NCI-H2196 (cell line): Measurements from ENCODE around the gene DNHD1.

Experiments
- DNase-seq: peaks from one replicate; lab custom pipeline; 2025; ENCODE audit not compliant: unreplicated experiment; lab: John Stamatoyannopoulos, UW

DNHD1 gene

DNA sequence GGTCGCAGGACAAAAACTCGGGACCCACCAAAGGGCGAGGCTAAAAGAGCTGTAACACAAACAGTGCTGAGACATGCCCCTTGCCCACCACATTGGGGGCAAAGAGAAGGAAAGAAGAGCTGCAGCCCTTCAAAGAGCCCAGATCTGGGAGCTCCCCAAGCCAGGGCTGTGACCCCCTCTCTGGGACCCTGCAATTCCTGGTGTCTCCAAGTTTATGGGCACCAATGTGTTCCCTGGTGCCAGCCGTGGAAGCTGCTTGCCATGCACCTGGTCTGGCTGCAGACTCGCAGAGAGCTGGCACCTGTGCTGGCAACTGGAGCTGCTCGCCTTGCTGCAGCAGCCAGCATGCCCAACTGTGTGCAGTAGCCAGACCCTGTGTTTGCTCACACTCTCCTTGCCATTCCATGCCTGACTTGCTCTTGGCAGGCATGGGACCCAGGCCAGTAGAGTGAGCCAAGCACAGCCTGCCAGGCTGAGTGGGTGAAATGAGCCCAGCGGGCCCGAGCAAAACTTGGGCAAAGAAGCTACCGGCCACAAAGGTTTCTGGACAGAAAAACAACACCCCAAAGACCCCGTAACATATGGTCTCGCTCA is 90.4 kb downstream of the DNHD1 start:
- peak; percentile 83 for DNase-seq

- no peak for DNase-seq
Observed at GRCh38 chr11:6588018-6588417, 90.9 kb downstream of the DNHD1 start.

DNA sequence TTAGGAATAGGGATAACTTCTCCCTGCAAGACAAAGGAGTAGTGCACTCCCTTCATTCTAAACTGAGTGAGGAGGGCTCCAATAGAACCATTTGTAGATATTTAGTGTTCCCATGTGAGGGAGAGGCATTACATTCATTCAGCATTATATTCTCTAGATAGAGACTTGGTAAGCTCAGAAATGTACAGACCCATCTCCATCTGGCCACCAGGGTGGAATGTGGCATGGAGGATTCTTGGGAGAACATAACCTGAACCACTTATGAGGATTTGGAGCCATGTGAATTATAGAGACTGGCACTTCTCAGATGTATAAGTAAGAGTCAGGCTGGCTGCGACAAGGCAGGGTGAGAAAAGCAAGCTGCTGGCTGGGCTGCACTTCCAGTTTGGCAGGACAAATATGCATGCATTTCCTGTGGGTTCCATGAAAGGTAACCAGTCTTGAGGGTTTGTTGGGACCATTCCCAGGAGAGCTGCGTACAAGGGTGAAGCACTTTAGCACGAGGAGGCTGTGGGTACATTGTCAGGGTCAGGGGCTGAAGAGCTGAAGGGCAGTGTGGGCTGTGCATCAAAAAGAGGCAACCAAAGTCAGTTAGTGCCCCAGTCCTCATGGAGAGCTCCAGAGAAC is 97.2 kb downstream of the DNHD1 start:
- DNase-seq, result no peak

DNA sequence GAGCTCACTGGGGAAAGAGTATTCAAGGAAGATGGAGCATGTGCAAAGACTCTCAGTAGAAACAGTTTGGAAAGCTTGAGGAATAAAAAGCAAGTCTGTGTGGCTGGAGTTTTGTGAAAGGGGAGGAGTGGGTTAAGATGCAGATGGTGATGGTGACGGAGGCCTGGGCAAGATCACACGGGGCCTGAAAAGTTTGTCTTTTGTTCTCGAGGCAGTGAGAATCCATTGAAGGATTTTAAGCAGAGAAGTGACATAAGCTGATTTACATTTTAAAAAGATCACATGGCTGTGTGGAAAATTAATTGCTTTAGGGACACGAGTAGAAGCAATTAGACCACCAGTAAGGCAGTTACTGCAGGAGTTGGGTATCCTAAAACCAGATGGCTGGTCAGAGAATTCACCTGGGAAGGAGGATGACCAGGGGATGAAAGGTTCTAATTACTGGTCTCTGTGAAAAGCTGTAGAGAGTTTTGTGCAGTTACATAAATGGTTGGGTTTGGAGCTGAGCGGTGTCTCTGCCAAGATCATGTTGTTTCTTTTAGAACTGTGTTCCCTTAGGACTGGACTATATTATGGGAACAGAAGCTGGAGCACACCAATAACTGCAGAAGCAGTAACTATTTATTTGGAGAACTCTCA is 99.3 kb downstream of the DNHD1 start:
- no peak for DNase-seq

DNA sequence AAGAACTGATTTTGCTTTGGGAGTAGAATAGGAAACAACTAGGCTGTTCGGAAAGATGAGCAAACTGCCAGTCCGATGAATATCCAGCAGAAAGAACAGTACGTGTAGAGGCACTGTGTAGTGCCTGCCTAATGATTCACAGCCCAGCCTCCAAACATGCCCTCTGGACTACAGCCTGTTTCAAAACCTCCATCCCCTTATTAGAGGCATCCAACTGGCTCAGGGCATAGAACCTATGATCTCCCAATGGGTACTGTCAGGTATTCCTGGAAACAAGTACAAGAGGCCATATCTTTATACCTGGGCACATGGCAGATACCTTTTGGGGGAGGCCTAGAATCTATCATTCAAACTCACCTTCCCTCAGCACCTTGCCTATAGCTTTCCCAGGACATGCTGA is 101.5 kb downstream of the DNHD1 start:
- no peak for DNase-seq

DNA sequence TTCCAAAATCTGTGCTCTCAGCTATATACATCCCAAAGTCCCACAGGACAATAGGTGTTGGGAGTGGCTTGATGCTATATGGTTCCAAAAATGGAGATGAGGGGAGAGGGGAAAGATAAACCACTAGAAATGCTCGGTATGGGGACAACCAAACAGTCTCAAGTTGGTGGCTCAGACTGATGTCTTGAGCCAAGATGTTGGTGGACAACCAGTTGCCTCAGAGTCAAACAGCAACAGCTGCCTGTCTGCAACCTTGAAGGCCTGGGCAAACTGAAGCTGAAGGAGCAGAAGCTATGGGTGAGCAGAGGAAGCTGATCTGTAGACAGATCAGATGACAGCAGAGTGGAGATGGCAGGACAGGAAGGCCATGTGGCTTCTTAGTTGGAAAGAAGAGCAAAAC is 102.4 kb downstream of the DNHD1 start:
- no peak for DNase-seq

DNA sequence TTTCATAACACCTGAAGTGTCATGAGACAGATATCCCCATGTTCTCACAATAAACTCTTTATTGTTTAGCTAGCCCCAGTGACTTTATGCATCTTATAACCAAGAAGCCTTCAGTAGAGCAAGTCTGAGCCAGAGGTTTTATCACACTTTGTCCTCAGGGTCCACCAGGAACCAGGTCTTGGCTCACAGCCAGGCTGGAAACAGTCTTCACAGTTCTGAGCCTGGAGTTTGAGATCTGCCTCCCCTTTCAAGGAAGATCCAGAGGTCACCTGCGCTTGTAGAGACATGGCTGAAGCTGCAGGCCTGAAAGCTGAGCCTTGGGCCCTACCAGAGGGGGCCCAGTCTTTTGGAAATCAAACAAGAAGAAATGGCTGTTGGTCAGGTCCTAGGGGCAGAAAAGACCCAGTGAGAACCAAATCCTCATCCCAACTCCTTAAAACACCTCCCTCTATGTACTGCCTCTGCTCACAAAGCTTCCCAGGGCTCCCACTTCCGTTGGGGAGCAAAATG is 102.9 kb downstream of the DNHD1 start:
- no peak for DNase-seq

DNA sequence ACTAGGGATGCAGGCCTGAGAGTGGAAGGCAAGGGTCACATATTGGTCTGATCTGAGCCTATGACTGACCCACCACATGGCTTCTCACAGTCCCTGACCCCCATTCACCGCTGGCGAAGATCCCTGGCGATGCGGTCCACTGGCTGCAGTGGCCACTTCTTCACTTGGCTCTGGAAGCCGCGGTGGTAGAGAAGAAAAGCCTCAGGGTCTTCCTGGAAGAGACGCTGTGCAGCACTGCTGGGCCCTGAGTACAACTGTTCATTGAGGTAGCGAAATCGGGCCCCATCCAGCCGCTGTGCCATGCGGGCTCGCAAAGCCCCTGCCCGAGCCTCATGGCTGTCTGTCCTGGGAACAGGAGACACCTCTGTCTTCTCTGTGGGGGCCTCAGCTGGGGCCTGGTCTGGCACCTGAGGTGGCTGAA is 104.0 kb downstream of the DNHD1 start:
- no peak for DNase-seq

DNA sequence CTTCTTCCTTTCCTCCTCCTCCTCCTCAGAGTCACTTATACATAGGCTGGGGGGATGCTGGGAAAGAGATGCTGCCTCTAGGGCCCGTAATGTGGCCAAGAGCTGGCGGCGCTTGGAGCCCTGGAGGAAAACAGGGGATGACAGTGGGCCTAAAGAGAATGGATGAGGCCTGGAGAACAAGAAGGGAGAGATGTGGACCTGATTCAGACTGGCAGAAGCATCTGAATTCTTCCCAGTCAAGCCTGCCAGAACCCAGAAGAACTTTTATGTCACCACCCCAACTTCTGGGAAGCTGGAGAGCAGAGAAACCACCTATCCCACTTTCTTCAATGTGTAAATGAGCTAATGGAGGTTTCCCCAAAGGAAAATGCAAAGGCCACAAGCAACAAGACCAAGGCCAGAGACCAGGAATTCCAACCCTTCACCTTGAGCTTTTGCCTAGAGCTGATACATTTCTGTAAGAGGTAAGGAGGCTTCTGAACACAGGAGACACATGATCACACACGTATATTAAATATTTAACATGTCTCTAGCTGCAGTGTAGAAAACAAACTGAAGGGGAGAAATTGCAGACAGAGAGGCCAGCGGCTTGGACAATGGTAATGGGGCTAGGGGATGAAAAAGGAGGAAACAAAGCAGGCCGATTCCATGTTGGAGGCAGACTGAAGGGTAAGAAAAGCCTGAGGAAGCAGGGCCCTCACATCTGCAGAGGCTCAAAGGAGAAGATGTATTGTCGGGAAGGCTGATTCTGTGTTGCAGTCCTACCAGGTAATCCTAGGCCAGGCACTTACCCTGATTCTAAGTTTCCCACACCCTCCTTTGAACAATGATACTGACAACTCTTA is 105.2 kb downstream of the DNHD1 start:
- DNase-seq, result no peak

- DNase-seq, result peak; percentile 92
Observed at GRCh38 chr11:6603287-6604080, 106.4 kb downstream of the DNHD1 start, which contains the start of the genes ILK and RRP8. ILK (plus strand) TSS chr11:6603774; CDS start chr11:6604272, 498 bp downstream. RRP8 (minus strand) TSS chr11:6603616; CDS start chr11:6603502, 114 bp downstream.

GRCh38 chr11:6604081-6604626 is 107.1 kb downstream of the DNHD1 start:
- peak; percentile 15 for DNase-seq

DNA sequence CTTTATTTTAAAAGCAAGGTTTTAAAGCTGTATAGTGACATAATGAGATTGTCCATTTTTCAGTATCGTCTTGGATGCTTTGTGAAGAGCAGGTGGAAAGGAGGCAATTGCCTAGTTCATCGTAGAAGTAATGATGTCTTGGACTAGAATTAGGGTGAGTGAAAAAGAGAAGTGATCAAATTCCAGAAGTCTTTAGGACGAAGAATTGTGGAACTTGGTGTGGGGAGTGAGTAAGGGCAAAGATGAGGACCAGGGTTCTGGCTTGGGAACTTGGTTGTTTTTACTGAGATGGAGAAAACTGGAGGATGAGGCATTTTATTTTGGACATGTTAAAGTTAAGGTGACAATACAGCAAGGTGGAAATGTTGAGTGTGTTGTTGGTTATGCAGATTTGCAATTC is 107.7 kb downstream of the DNHD1 start:
- DNase-seq, result no peak

GRCh38 chr11:6606471-6607189 is 109.5 kb downstream of the DNHD1 start:
- peak; percentile 84 for DNase-seq

- no peak for DNase-seq
Observed at GRCh38 chr11:6607190-6607795, 110.2 kb downstream of the DNHD1 start.

DNA sequence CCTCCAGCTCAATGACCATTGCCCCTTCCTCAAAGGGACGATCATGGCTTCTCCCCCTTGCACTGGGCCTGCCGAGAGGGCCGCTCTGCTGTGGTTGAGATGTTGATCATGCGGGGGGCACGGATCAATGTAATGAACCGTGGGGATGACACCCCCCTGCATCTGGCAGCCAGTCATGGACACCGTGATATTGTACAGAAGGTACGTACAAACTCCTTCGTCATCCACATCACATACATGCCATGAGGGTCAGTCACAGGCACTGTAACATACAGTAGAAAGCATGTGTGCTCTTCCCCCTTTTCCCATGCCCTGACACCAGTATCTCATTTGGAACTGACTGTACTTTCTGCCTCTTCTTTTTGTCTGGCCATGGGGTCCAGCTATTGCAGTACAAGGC is 110.9 kb downstream of the DNHD1 start:
- DNase-seq, result no peak

DNA sequence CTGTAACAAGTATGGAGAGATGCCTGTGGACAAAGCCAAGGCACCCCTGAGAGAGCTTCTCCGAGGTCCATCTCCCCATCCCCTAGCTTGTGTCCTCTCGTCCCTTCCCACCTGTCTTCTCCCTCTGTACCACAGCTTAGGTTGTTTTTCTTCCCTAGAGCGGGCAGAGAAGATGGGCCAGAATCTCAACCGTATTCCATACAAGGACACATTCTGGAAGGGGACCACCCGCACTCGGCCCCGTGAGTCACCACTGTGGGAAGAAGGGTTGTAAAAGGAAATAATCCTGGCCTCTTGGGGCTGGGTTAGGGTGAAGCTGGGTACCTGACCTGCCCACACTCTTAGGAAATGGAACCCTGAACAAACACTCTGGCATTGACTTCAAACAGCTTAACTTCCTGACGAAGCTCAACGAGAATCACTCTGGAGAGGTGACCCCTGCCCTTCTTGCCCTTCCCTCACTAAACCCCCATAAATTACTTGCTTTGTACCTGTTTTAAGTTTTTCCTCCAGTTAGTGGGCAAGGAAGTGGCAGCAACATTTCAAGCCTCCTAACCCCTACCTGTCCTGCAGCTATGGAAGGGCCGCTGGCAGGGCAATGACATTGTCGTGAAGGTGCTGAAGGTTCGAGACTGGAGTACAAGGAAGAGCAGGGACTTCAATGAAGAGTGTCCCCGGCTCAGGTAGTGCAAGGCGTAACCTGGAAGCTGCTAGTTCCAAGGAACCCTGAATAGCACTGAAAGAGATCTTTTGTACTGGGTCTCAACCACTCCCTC is 111.8 kb downstream of the DNHD1 start:
- no peak for DNase-seq

- no peak for DNase-seq
Observed at GRCh38 chr11:6609502-6610015, 112.5 kb downstream of the DNHD1 start.

DNA sequence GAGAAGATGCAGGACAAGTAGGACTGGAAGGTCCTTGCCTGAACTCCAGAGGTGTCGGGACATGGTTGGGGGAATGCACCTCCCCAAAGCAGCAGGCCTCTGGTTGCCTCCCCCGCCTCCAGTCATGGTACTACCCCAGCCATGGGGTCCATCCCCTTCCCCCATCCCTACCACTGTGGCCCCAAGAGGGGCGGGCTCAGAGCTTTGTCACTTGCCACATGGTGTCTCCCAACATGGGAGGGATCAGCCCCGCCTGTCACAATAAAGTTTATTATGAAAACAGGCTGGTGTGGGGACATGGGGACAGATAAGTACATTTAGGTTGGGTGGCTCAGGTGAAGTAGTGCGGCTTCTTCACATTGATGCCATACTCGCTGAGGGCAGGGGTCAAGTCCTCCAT is 113.5 kb downstream of the DNHD1 start:
- no peak for DNase-seq
